K562 (cell line): ENCODE measurements around the gene AGBL1. TPM values are rescaled to one million over a fixed set of nuclear protein-coding genes. Genes with fewer than 3 reads are reported as not detected.

Experiments
- ATAC-seq: fragments of 200-7000 bp; cut with Tn5 transposase; 3 replicates; pipeline ENCODE4 v1.9.1; 2020; ENCODE audit warnings: moderate library complexity
- BruUV-seq: library from RNA; stranded (reverse); fragments of 400-500 nt; replicated peaks from 2 replicates; lab custom pipeline; 2021; lab: Mats Ljungman, UMichigan
- CTCF ChIA-PET: fragments of 300-600 bp; formaldehyde crosslinking; extraction: SDS; loops from one replicate; lab custom pipeline; 2021; ENCODE audit warnings: low intra/inter-chr PET ratio; lab: Yijun Ruan, JAX
- POLR2A ChIA-PET: fragments of 300-600, 350-650 bp; sonication (Branson Sonifier 250); formaldehyde crosslinking; extraction: SDS; loops from one replicate; lab custom pipeline; 2021; ENCODE audit warnings: antibody characterized with exemption, inconsistent platforms; lab: Yijun Ruan, JAX
- DNase-seq, 4 experiments: peaks; one replicate each; pipeline versions ENCODE4 v3.0.0 to v3.0.0-alpha.2; 2011 to 2018; ENCODE audit warnings: low spot score in 3 of 4, mixed read lengths in 3 of 4; ENCODE audit errors: extremely low read depth in 1 of 4
- FAIRE-seq: peaks from 2 replicates; lab custom pipeline; 2011; peaks lifted over from hg19 to GRCh38; lab: Jason Lieb, UNC
- H2AFZ ChIP-seq: 2 replicates; pipeline ENCODE4 v1.6.0; 2011; ENCODE audit warnings: low read depth, low read length, control low read depth, inconsistent platforms
- H3K27ac ChIP-seq: fragments of 200-600 bp; 3 replicates; pipeline ENCODE4 v1.8.0; 2011; ENCODE audit warnings: low read depth, mild to moderate bottlenecking, control low read depth, inconsistent platforms, low read length, moderate library complexity, mixed read lengths; ENCODE audit errors: extremely low read depth
- H3K27me3 ChIP-seq, 2 experiments: fragments of 300-600 bp in 1 of 2; 2 replicates in 1 of 2; 3 replicates in 1 of 2; pipeline versions ENCODE4 v1.6.0 to v1.8.0; 2011; ENCODE audit warnings: inconsistent platforms in 2 of 2, low read length in 2 of 2, mild to moderate bottlenecking in 1 of 2, mixed read lengths in 1 of 2, moderate library complexity in 1 of 2; ENCODE audit not compliant: control insufficient read depth in 2 of 2, insufficient read depth in 2 of 2
- H3K36me3 ChIP-seq: fragments of 300-600 bp; 3 replicates; pipeline ENCODE4 v1.8.0; 2011; ENCODE audit warnings: mild to moderate bottlenecking, low read length, inconsistent platforms; ENCODE audit not compliant: control insufficient read depth, insufficient read depth
- H3K4me1 ChIP-seq, 2 experiments: fragments of 200-600 bp in 1 of 2; replicated peaks in 1 of 2; 2 replicates in 1 of 2; 3 replicates in 1 of 2; pipeline versions ENCODE4 v1.5.1 to v1.8.0; 2011; ENCODE audit warnings: inconsistent platforms in 2 of 2, low read length in 2 of 2, mild to moderate bottlenecking in 1 of 2, mixed read lengths in 1 of 2, moderate library complexity in 1 of 2; ENCODE audit not compliant: control insufficient read depth in 2 of 2, insufficient read depth in 2 of 2
- H3K4me2 ChIP-seq: 2 replicates; pipeline ENCODE4 v1.6.1; 2011; ENCODE audit warnings: low read length, control low read depth, inconsistent platforms, mixed read lengths; ENCODE audit not compliant: insufficient read depth
- H3K4me3 ChIP-seq: fragments of 200-600 bp; sonication (generic), shearing (Covaris generic); 2 replicates; pipeline ENCODE4 v1.5.1; 2016; ENCODE audit warnings: control low read depth, inconsistent platforms
- H3K79me2 ChIP-seq: fragments of 200-600 bp; 3 replicates; pipeline ENCODE4 v1.8.0; 2011; ENCODE audit warnings: low read length, inconsistent platforms; ENCODE audit not compliant: control insufficient read depth, insufficient read depth
- H3K9ac ChIP-seq, 2 experiments: 2 replicates each; pipeline versions ENCODE4 v1.6.0 to v1.6.1; 2011; ENCODE audit warnings: low read depth in 2 of 2, low read length in 2 of 2, control low read depth in 1 of 2, inconsistent platforms in 1 of 2, mild to moderate bottlenecking in 1 of 2, mixed read lengths in 1 of 2; ENCODE audit not compliant: insufficient read depth in 1 of 2
- H3K9me1 ChIP-seq: one replicate; pipeline ENCODE4 v1.6.0; 2011; ENCODE audit warnings: inconsistent platforms, mild to moderate bottlenecking, low read length, moderate library complexity; ENCODE audit not compliant: control insufficient read depth, insufficient read depth
- H3K9me3 ChIP-seq: replicated peaks from 2 replicates; pipeline ENCODE4 v1.5.1; 2011; ENCODE audit warnings: low read depth, low read length, inconsistent platforms; ENCODE audit not compliant: control insufficient read depth, insufficient read depth
- H4K20me1 ChIP-seq: replicated peaks from 2 replicates; pipeline ENCODE4 v1.6.1; 2011; ENCODE audit warnings: low read length, inconsistent platforms, mixed read lengths; ENCODE audit not compliant: control insufficient read depth, insufficient read depth
- HDAC6 ChIP-seq: IDR thresholded peaks from 2 replicates; pipeline ENCODE4 v1.6.1; 2012; ENCODE audit warnings: low read depth, mild to moderate bottlenecking, control low read depth, inconsistent platforms, low read length, moderate library complexity
- MAZ ChIP-seq, 2 experiments: fragments of 450-650 bp in 1 of 2; sonication (generic) in 1 of 2; formaldehyde crosslinking; IDR thresholded peaks in 1 of 2; conservative IDR thresholded peaks in 1 of 2; 2 replicates each; pipeline versions ENCODE4 v1.4.0 to v1.5.0; 2020; ENCODE audit warnings: mild to moderate bottlenecking in 1 of 2, missing genetic modification reagents in 1 of 2
- NBN ChIP-seq: fragments of 450-650 bp; IDR thresholded peaks from 2 replicates; pipeline ENCODE4 v1.6.1; 2016; ENCODE audit warnings: low read depth, mild to moderate bottlenecking
- POLR2B ChIP-seq: fragments of 450-650 bp; IDR thresholded peaks from 2 replicates; pipeline ENCODE4 v1.6.1; 2018; ENCODE audit warnings: low read depth; ENCODE audit not compliant: partially characterized antibody
- RB1 ChIP-seq: fragments of 450-650 bp; IDR thresholded peaks from 2 replicates; pipeline ENCODE4 v1.6.1; 2017; ENCODE audit warnings: low read depth, mild to moderate bottlenecking
- ZNF133 ChIP-seq: fragments of 250-450 bp; sonication (Bioruptor Pico); IDR thresholded peaks from 2 replicates; pipeline ENCODE4 v1.4.0; 2020; ENCODE audit warnings: mild to moderate bottlenecking
- ZNF354B ChIP-seq: fragments of 250-450 bp; sonication (Bioruptor Pico); IDR thresholded peaks from 2 replicates; pipeline ENCODE4 v1.4.0; 2020
- ZNF436 ChIP-seq: fragments of 250-450, 450-650 bp; sonication (Bioruptor Pico); formaldehyde crosslinking; IDR thresholded peaks from 2 replicates; pipeline ENCODE4 v1.7.0; 2020; ENCODE audit warnings: mild to moderate bottlenecking
- ZNF79 ChIP-seq: fragments of 250-450 bp; sonication (Bioruptor Pico); IDR thresholded peaks from 2 replicates; pipeline ENCODE4 v1.4.0; 2020; ENCODE audit warnings: low read depth, mild to moderate bottlenecking, moderate library complexity
- ZSCAN32 ChIP-seq: fragments of 450-650 bp; formaldehyde crosslinking; IDR thresholded peaks from 2 replicates; pipeline ENCODE4 v1.4.0; 2020; ENCODE audit warnings: mild to moderate bottlenecking, moderate library complexity
- WGBS: fragments of 100-300 bp; shearing (Covaris generic); methylation state at CpG from one replicate; pipeline ENCODE4 v1.1.6; 2016; ENCODE audit warnings: low coverage, mixed read lengths; ENCODE audit not compliant: insufficient coverage; ENCODE audit errors: missing lambda C conversion rate; 5-methylcytosine and 5-hydroxymethylcytosine counted together
- in situ Hi-C: fragments of 300-500 bp; cut with MboI; formaldehyde crosslinking; loops from 4 replicates; pipeline ENCODE4 v1.15.0; 2018; ENCODE audit warnings: inconsistent platforms, mixed read lengths
- intact Hi-C: fragments of 100-400 bp; cut with micrococcal nuclease; formaldehyde crosslinking; loops from 2 replicates; pipeline ENCODE4 v1.14.2; 2022
- polyA plus RNA-seq, 8 experiments: library from polyadenylated mRNA; depleted of rRNA in 4 of 8; stranded (reverse) in 5 of 8; unstranded in 3 of 8; fragments of >200 nt; fragmentation: Nextera tagmentation in 2 of 8; fragmentation: Illumina TruSeq in 1 of 8; extraction: Ambion mirVana in 2 of 8; extraction: Trizol in 1 of 8; gene quantifications; 2 replicates each; pipeline versions ENCODE4 v1.2.1 to v1.2.3, GENCODE V29; 2011 to 2014; ENCODE audit warnings: inconsistent platforms in 1 of 8, missing spikeins in 1 of 8
- total RNA-seq, 7 experiments: library from RNA; depleted of rRNA in 6 of 7; stranded (reverse); fragments of >200 nt in 6 of 7; fragmentation: Illumina TruSeq in 2 of 7; extraction: Trizol in 2 of 7; gene quantifications; 2 replicates each; pipeline versions ENCODE4 v1.2.1 to v1.2.3, GENCODE V29; 2011 to 2021; ENCODE audit warnings: low replicate concordance in 1 of 7
- TF ChIP-seq, protein P1 (sequence below): fragments of 250-450 bp; sonication (Bioruptor Pico); IDR thresholded peaks from 2 replicates; pipeline ENCODE4 v1.8.0; 2022; ENCODE audit warnings: inconsistent platforms

Gene AGBL1
- total and polyA plus RNA-seq, 9 of the 15 experiments (the other 6 are each of a cell fraction or from before 2014, with no cell fraction given) = not detected

DNA sequence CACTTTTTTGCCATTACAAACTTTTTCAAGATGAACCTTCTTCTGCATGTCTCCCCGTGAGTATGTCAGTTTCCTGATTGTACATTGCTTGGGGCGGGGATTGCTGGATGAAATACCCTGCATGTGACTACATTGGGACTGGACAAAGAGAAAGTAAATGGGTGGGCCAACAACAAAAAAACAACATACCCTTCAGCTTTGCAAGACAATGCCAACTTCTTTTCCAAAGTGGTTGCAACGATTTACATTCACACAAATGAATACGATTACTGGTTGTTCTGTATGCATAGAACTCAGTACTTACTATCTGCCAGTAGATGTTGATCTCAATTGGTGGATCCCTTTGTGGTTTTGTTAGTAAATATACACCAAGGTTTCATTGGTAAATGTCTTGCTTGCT is 908.4 kb downstream of the AGBL1 start:
- ATAC-seq (no peak), FAIRE-seq (no peak), DNase-seq (no peak)
- H4K20me1 ChIP-seq = no peaks in the 10 kb centered on the region
- no peaks in the 10 kb centered on the region for H3K9me1 ChIP-seq
- CTCF ChIA-PET = no interaction called here
- H2AFZ ChIP-seq = no peak overlapping the region
- WGBS = 1% methylated on average over 4 of the region's 4 CpGs
- no peak overlapping the region for H3K4me3 ChIP-seq
- intact Hi-C loops (no loop called here), in situ Hi-C loops (no loop called here)
- H3K9me3 ChIP-seq = no peaks in the 10 kb centered on the region
- no peak overlapping the region for H3K4me2 ChIP-seq
- POLR2A ChIA-PET = no interaction called here
- H3K79me2 ChIP-seq = no peaks in the 10 kb centered on the region
- no peak overlapping the region for H3K27ac ChIP-seq
- BruUV-seq = no TSS peak
- H3K36me3 ChIP-seq = no peaks in the 10 kb centered on the region
- H3K9ac ChIP-seq = no peak overlapping the region
- H3K4me1 ChIP-seq = no peaks in the 10 kb centered on the region
- no peaks in the 10 kb centered on the region for H3K27me3 ChIP-seq
- TF ChIP-seq POLR2B (no peak), HDAC6 (no peak), ZNF79 (CRISPR knock-in tag) (no peak), RB1 (no peak), NBN (no peak), MAZ (CRISPR knock-in tag; conservative IDR thresholded peaks at IDR 0.05 in 1 of 2, IDR thresholded peaks at IDR 0.05 in 1 of 2) (no peak), ZSCAN32 (CRISPR knock-in tag) (no peak), ZNF133 (no peak), ZNF354B (CRISPR knock-in tag) (no peak), ZNF436 (CRISPR knock-in tag) (no peak)
- TF ChIP-seq, protein P1, sequence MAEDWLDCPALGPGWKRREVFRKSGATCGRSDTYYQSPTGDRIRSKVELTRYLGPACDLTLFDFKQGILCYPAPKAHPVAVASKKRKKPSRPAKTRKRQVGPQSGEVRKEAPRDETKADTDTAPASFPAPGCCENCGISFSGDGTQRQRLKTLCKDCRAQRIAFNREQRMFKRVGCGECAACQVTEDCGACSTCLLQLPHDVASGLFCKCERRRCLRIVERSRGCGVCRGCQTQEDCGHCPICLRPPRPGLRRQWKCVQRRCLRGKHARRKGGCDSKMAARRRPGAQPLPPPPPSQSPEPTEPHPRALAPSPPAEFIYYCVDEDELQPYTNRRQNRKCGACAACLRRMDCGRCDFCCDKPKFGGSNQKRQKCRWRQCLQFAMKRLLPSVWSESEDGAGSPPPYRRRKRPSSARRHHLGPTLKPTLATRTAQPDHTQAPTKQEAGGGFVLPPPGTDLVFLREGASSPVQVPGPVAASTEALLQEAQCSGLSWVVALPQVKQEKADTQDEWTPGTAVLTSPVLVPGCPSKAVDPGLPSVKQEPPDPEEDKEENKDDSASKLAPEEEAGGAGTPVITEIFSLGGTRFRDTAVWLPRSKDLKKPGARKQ (CRISPR knock-in tag) = no peak
